Measurements from ENCODE around the gene SLC35F2.

Gene SLC35F2

DNA sequence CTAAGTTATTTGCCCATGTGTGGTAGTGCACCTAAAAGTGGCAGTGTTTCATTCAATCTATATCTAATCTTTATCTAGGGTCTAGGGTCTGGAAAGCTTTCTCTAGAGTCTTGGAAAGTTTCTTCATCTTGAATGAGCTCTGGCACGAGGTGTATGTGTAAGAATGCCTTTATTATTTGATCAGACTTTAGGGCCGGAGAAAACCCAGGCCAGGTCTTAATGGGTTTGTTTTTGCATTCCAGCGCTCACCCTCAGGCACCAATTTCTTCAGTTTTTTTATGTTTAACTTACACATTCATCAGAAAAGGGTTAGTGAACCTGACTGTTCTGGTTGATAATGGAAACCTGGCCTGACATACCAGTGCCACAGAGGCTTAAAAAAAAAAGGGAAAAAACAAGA is 78.5 kb downstream of the SLC35F2 start:
- TF ChIP-seq POLR2AphosphoS5 (IDR thresholded peaks at IDR 0.05; ENCODE audit: low read depth, low read length) (no peak), SIN3A (IDR thresholded peaks at IDR 0.05; ENCODE audit: borderline replicate concordance, insufficient read depth, low read length) (no peak), FOXP2 (optimal IDR thresholded peaks at IDR 0.05; ENCODE audit: borderline replicate concordance, extremely low read depth, extremely low read length, insufficient read depth) (no peak), TAF1 (IDR thresholded peaks at IDR 0.05; ENCODE audit: borderline replicate concordance, insufficient read depth, low read length) (no peak)
- TF ChIP-seq, protein P1, sequence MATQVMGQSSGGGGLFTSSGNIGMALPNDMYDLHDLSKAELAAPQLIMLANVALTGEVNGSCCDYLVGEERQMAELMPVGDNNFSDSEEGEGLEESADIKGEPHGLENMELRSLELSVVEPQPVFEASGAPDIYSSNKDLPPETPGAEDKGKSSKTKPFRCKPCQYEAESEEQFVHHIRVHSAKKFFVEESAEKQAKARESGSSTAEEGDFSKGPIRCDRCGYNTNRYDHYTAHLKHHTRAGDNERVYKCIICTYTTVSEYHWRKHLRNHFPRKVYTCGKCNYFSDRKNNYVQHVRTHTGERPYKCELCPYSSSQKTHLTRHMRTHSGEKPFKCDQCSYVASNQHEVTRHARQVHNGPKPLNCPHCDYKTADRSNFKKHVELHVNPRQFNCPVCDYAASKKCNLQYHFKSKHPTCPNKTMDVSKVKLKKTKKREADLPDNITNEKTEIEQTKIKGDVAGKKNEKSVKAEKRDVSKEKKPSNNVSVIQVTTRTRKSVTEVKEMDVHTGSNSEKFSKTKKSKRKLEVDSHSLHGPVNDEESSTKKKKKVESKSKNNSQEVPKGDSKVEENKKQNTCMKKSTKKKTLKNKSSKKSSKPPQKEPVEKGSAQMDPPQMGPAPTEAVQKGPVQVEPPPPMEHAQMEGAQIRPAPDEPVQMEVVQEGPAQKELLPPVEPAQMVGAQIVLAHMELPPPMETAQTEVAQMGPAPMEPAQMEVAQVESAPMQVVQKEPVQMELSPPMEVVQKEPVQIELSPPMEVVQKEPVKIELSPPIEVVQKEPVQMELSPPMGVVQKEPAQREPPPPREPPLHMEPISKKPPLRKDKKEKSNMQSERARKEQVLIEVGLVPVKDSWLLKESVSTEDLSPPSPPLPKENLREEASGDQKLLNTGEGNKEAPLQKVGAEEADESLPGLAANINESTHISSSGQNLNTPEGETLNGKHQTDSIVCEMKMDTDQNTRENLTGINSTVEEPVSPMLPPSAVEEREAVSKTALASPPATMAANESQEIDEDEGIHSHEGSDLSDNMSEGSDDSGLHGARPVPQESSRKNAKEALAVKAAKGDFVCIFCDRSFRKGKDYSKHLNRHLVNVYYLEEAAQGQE (IDR thresholded peaks at IDR 0.05; ENCODE audit: insufficient read depth in 1 of 2, low read depth in 2 of 2, low read length in 2 of 2), result no peak

DNA sequence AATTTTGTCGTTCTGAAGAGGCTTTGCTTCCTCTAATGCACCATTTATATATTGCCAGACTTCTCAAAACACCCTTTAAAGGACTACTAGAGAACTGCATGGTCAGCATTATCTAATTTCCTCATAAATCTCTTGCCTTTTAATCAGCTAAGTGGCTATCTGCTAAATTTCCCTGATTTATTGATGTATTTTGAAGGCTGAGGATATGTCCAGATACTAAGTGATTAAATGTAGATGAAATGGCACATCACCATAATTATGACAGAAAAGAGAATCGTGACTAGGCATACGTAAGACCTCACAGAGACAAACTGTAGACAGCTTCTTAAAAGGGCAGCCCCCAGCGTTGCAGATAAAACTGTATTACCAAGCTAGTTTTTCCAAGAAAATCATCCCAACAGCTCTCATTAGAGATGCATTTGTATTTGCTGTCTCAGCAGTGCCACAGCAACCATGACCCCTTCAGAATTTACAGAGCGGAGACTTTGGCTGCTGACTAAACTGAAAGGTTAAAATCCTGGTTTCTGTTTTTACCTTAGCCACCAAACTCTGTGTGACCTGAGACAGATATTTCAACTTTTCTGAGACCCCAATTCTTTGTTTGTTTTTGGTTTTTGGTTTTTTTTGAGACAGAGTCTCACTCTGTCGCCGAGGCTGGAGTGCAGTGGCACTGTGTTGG is 79.6 kb downstream of the SLC35F2 start:
- no peak for TF ChIP-seq SIN3A (IDR thresholded peaks at IDR 0.05; ENCODE audit: borderline replicate concordance, insufficient read depth, low read length)
- no peak for TF ChIP-seq POLR2AphosphoS5 (IDR thresholded peaks at IDR 0.05; ENCODE audit: low read depth, low read length)
- TF ChIP-seq, protein P1 (IDR thresholded peaks at IDR 0.05; ENCODE audit: insufficient read depth in 1 of 2, low read depth in 2 of 2, low read length in 2 of 2), result no peak
- no peak for TF ChIP-seq TAF1 (IDR thresholded peaks at IDR 0.05; ENCODE audit: borderline replicate concordance, insufficient read depth, low read length)
- no peak for TF ChIP-seq FOXP2 (optimal IDR thresholded peaks at IDR 0.05; ENCODE audit: borderline replicate concordance, extremely low read depth, extremely low read length, insufficient read depth)

DNA sequence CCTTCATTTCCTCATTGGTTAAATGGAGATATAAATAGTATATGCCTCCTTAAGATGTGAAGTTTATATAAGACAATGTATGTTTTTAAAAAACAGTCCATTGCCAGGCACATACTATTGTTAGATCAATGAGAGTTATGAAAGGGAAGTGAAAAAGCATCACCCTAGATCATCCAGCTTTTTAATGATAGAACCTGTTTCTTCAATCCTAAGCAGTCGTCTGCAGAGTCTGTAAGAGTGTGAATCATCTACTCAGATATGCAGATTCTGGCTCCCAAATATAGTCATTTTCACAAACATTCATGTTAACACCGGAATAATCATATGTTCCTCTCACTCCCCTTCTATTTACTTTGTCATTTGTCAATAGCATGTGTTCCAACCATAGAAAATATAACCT is 81.5 kb downstream of the SLC35F2 start:
- TF ChIP-seq, protein P1 (IDR thresholded peaks at IDR 0.05; ENCODE audit: insufficient read depth in 1 of 2, low read depth in 2 of 2, low read length in 2 of 2), result no peak
- no peak for TF ChIP-seq SIN3A (IDR thresholded peaks at IDR 0.05; ENCODE audit: borderline replicate concordance, insufficient read depth, low read length)
- TF ChIP-seq POLR2AphosphoS5 (IDR thresholded peaks at IDR 0.05; ENCODE audit: low read depth, low read length), result no peak
- TF ChIP-seq FOXP2 (optimal IDR thresholded peaks at IDR 0.05; ENCODE audit: borderline replicate concordance, extremely low read depth, extremely low read length, insufficient read depth), result no peak
- TF ChIP-seq TAF1 (IDR thresholded peaks at IDR 0.05; ENCODE audit: borderline replicate concordance, insufficient read depth, low read length), result no peak

DNA sequence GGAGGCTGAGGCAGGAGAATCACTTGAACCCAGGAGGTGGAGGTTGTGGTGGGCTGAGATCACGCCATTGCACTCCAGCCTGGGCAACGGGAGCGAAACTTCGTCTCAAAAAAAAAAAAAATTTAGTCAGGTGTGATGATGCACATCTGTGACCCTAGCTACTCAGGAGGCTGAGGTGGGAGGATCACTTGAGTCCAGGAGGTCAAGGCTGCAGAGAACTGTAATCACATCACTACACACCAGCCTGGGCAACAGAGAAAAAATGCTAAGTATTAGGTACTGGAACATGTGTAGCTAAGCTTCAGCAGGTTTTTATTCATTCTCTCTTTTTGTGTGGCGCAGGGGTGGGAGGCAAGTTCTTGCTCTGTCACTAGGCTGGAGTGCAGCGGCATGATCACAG is 82.5 kb downstream of the SLC35F2 start:
- TF ChIP-seq, protein P1 (IDR thresholded peaks at IDR 0.05; ENCODE audit: insufficient read depth in 1 of 2, low read depth in 2 of 2, low read length in 2 of 2), result no peak
- no peak for TF ChIP-seq FOXP2 (optimal IDR thresholded peaks at IDR 0.05; ENCODE audit: borderline replicate concordance, extremely low read depth, extremely low read length, insufficient read depth)
- TF ChIP-seq TAF1 (IDR thresholded peaks at IDR 0.05; ENCODE audit: borderline replicate concordance, insufficient read depth, low read length), result no peak
- no peak for TF ChIP-seq POLR2AphosphoS5 (IDR thresholded peaks at IDR 0.05; ENCODE audit: low read depth, low read length)
- no peak for TF ChIP-seq SIN3A (IDR thresholded peaks at IDR 0.05; ENCODE audit: borderline replicate concordance, insufficient read depth, low read length)
